Stimulated activated CD4-positive, alpha-beta T cell treated with anti-CD3 and anti-CD28 coated beads, Interleukin-15, amount 100 ng/mL, for 48 hours (primary cell): ENCODE data around the gene PIEZO2.

Experiments
- DNase-seq, 2 donors: peaks; one replicate each; pipeline ENCODE4 v3.0.0-alpha.2; 2020; ENCODE audit warnings: low read depth in 2 of 2

The PIEZO2 gene

GRCh38 chr18:10791169-10791831 is 358.1 kb downstream of the PIEZO2 start:
- DNase-seq = no peak

GRCh38 chr18:10789180-10789579 is 360.2 kb downstream of the PIEZO2 start:
- no peak for DNase-seq

GRCh38 chr18:10787293-10787901 is 362.0 kb downstream of the PIEZO2 start:
- DNase-seq = peak; percentile 78 to 82

- DNase-seq = no peak
Observed at GRCh38 chr18:10785798-10786197, 363.6 kb downstream of the PIEZO2 start.

GRCh38 chr18:10784596-10785202 is 364.7 kb downstream of the PIEZO2 start:
- DNase-seq = no peak

GRCh38 chr18:10783941-10784340 is 365.4 kb downstream of the PIEZO2 start:
- DNase-seq = no peak

GRCh38 chr18:10776493-10776892 is 372.9 kb downstream of the PIEZO2 start:
- no peak for DNase-seq

- DNase-seq = no peak
Observed at GRCh38 chr18:10775026-10775425, 374.3 kb downstream of the PIEZO2 start.

- DNase-seq = no peak
Observed at GRCh38 chr18:10771053-10771709, 378.2 kb downstream of the PIEZO2 start.

GRCh38 chr18:10770264-10770663 is 379.1 kb downstream of the PIEZO2 start:
- no peak for DNase-seq

GRCh38 chr18:10768221-10768620 is 381.1 kb downstream of the PIEZO2 start:
- DNase-seq = no peak

- no peak for DNase-seq
Observed at GRCh38 chr18:10767658-10768057, 381.7 kb downstream of the PIEZO2 start.

GRCh38 chr18:10760986-10761385 is 388.4 kb downstream of the PIEZO2 start:
- no peak for DNase-seq

- DNase-seq = no peak
Observed at GRCh38 chr18:10759241-10759640, 390.1 kb downstream of the PIEZO2 start.

- no peak for DNase-seq
Observed at GRCh38 chr18:10757946-10758345, 391.4 kb downstream of the PIEZO2 start.

GRCh38 chr18:10757349-10757748 is 392.0 kb downstream of the PIEZO2 start:
- no peak for DNase-seq

GRCh38 chr18:10755855-10756254 is 393.5 kb downstream of the PIEZO2 start:
- no peak for DNase-seq

GRCh38 chr18:10754128-10754527 is 395.2 kb downstream of the PIEZO2 start:
- DNase-seq = no peak

GRCh38 chr18:10752382-10752781 is 397.0 kb downstream of the PIEZO2 start:
- DNase-seq = no peak

- no peak for DNase-seq
Observed at GRCh38 chr18:10751653-10752052, 397.7 kb downstream of the PIEZO2 start.

- no peak for DNase-seq
Observed at GRCh38 chr18:10750191-10751035, 399.0 kb downstream of the PIEZO2 start.

GRCh38 chr18:10748641-10749040 is 400.7 kb downstream of the PIEZO2 start:
- DNase-seq = no peak
